Measurements from ENCODE around the gene PML.

Gene PML, protein sequence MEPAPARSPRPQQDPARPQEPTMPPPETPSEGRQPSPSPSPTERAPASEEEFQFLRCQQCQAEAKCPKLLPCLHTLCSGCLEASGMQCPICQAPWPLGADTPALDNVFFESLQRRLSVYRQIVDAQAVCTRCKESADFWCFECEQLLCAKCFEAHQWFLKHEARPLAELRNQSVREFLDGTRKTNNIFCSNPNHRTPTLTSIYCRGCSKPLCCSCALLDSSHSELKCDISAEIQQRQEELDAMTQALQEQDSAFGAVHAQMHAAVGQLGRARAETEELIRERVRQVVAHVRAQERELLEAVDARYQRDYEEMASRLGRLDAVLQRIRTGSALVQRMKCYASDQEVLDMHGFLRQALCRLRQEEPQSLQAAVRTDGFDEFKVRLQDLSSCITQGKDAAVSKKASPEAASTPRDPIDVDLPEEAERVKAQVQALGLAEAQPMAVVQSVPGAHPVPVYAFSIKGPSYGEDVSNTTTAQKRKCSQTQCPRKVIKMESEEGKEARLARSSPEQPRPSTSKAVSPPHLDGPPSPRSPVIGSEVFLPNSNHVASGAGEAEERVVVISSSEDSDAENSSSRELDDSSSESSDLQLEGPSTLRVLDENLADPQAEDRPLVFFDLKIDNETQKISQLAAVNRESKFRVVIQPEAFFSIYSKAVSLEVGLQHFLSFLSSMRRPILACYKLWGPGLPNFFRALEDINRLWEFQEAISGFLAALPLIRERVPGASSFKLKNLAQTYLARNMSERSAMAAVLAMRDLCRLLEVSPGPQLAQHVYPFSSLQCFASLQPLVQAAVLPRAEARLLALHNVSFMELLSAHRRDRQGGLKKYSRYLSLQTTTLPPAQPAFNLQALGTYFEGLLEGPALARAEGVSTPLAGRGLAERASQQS

GRCh38 chr15:73994413-73994883, at the start of gene PML:
PML (plus strand) TSS chr15:73994716; CDS start chr15:73994813, 97 bp downstream.
- DNase-seq (ENCODE audit: low read depth) = peak; percentile 92

DNA sequence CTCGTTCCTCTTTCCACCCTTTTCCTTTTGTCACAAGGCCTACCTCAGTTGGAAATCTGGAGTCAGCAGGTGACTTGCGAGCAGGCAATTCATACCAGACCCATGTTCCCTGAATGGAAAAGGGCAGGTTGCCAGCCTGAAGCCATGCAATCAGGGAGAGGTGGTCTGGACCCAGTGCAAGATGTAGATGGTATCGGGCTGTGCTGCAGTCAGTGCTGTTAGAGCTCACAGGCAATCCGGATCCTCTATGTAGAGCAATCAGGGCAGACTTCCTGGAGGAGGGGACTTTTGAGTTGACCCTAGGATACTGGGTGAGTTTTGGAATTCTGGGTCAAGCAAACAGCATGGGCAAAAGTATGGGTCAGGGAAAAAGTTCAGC, 49.4 kb upstream of the PML start:
- DNase-seq (ENCODE audit: low read depth) = no peak

DNA sequence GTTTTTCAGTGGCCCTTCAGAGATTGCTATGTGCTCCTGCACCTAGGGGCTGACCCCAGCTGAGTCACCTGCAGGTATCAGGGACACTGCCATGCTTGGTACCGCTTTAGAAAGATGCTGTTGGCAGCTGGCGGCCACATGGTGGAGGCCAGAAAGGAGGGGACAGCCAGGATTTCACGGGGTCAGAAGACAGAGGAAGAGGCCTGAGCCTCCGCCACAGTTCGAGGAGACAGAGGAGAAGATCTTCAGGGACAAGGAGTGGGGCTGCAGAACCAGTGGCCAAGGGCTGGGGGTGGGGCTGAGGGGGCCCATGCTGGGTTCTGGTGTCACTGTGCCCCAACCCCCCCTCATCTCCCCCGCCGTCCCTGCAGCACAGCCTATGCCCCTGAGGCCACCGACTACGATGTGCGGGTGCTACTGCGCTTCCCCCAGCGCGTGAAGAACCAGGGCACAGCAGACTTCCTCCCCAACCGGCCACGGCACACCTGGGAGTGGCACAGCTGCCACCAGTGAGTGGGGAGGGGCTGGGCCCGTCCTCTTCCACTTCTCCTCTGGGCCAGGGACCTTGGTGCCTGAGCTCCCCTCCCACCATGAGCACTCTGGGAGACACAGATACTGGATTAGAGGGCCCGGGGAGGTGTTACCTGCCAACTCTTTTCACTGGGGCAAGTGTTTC, 48.3 kb upstream of the PML start:
- DNase-seq (ENCODE audit: low read depth) = no peak

DNA sequence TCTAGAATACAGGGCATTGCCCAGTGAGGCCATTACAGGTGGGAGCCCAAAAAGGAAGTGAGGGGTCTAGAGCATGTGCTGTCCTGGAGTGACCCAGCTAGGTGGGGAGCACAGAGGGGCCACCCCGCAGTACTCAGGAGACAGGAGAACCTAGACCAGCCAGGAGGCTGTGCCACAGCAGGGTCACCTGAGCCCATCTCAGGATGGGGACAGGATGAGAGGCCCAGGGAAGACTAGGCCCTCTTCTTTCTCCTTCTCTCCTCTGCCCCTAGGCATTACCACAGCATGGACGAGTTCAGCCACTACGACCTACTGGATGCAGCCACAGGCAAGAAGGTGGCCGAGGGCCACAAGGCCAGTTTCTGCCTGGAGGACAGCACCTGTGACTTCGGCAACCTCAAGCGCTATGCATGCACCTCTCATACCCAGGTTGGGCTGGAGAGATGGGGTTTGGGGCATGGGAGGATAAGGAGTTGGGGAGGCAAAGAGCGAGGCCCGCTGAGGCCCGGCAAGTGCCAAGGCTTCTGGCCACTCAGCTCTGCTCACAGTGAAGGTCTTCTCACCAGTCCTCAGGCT, 47.6 kb upstream of the PML start:
- no peak for DNase-seq (ENCODE audit: low read depth)

- no peak for DNase-seq (ENCODE audit: low read depth)
Observed at GRCh38 chr15:73947651-73948050, 46.9 kb upstream of the PML start.

DNA sequence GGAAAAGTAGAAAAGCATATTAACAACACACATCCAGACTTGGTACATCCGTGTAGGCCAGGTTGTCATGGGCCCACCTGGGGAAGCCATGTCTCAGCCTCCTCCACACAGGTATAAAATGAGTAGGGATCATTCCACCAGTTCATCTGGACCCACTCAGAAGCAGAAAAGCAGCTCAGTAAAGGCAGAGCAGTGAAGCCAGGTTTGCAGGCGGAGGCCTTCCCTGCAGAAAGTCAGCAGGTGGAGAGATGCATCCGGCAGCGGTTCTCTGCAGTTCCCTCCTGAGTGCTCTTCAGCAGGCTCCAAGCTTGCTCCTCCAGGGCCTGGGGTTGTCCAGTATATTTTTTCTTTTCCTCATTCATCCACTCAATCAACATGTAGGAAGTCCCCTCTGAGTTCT, 46.1 kb upstream of the PML start:
- DNase-seq (ENCODE audit: low read depth) = no peak

- no peak for DNase-seq (ENCODE audit: low read depth)
Observed at GRCh38 chr15:73948982-73949381, 45.5 kb upstream of the PML start.

GRCh38 chr15:73949496-73949895, 45.0 kb upstream of the PML start:
- DNase-seq (ENCODE audit: low read depth) = no peak

DNA sequence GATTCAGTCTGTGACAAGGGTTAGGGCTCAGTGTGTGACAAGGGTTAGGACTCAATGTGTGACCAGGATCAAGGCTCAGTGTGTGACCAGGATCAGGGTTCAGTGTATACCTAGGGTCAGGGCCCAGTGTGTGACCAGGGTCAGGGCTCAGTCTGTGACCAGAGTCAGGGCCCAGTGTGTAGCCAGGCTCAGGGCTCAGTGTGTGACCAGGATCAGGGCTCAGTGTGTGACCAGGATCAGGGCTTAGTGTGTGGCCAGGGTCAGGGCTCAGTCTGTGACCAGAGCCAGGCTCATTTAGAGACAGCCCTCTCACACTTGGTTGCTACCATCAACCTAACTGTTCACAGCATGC, 44.1 kb upstream of the PML start:
- DNase-seq (ENCODE audit: low read depth) = no peak

DNA sequence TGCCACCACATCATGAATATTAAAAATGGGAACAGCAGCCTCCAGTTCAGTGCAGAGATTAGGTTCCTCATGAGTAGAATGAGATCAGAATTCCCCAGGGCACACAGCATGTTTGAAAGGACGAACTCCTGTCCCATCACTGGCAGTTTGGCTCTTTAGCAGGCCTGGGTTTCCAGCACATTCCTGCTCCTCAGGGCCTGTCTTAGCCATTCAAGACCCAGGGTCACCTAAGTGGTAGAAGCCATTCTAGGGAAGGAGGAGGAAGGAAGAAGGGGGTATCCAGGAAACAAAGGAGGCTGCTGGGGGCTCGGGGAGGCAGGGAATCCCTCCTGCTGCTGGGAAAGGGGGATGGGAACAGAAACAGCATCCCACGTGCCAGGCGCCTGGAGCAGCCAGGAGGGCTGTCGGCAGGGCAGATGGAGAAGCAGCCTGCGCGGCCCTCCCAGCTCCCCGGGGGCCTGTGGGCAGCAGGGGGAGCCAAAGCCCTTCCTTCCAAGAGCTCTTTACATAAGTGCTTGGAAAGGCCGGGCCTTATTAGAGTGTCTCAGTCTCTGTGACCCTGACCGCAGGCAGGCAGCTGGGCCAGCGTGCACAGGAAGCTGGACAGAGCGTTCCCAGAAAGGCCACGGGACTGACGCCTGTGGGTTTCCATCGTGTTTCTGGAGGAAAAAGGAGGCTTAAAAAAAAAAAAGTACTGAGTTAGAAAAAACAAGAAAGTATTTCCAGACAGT, 43.5 kb upstream of the PML start:
- DNase-seq (ENCODE audit: low read depth) = peak; percentile 93

DNA sequence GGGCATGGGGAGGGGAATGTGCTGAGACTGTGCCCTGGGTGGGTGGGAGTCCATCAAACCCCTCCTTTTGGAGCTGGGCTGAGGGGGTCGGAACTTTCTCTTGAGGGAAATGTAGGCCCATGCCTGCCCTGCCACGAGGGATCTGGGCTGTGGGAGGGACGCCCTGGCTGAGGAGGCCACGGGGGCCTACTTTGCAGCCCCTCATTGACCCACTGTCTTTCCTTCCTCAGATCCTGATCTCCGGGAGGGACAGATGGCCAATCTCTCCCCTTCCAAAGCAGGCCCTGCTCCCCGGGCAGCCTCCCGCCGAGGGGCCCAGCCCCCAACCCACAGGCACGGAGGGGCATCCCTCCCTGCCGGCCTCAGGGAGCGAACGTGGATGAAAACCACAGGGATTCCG, 42.9 kb upstream of the PML start:
- no peak for DNase-seq (ENCODE audit: low read depth)

DNA sequence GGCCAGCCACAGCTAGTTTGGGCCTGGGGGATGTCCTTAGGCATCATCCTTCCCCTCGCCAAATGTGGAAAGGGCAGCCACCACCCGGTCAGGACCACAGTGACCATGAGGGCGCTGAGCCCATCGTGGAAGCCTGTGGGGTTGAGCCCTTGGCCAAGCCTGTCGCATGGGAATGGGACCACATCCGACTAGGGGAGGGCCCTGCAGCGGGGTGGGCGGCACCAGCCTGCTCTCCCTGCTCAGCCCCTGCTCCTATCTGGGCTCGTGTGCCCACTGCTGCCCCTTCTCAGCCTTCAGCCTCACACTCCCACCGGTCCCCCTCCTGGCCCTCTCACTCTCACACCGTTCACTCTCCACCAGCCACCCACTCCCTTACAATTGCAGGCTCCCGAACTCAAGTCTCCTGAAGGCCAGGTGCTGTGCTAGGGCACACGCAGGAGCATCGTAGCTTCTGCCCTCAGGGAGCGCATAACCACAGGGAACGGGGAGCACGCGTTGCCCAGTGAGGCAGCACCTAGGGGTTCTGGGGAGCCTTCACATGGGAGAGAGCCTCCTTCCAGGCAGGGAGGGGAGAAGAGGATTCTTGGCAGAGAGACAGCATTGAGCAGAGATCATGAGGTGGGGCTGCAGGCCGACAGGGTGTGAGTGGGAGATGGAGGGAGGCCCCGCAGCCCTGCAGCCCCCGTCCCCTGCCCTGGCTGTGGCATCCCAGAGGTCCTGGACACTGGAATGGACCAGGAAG, 42.2 kb upstream of the PML start:
- DNase-seq (ENCODE audit: low read depth) = no peak

GRCh38 chr15:73952913-73953750, 41.4 kb upstream of the PML start:
- DNase-seq (ENCODE audit: low read depth) = no peak

DNA sequence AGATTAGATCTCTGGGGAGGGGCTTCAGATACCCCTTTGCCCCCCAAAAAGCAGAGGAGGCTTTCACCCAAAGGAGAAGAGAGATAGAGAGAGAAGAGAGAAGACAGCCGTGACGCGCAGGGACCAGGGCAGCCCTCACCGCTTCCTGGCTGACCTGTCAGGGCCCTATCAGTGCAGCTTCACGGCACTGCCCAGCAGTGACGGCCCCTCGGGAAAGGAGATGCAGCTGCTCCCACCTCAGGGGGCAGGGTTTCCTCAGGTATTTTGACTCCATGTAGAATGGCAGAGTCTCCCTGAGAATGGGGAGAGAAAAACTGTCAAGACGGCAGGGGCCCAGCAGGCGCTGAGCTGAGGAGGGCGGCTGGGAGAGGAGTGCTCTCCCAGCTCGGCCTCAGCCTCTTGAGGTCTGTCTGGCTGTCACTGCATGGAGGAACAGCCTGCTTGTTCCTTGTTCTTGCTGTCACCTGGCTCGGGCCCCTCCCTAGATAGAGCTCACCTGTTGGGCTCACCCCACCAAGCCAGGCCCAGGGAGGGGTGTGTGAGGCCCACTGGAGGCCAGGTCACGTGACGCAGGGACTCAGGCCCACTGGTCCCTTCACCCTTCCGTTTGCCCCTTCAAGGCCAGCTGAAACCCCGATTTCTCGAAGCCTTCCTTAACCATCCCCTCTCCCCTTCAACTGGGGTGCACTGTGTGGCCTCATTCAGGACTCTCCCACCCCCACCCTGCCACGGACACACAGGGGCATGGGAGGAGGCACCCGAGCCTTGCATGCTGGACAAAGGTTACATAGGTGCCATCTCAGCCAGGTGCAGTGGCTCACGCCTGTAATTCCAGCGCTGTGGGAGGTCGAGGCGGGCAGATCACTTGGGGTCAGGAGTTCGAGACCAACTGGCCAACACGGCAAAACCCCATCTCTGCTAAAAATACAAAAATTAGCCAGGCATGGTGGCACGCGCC, 40.0 kb upstream of the PML start:
- no peak for DNase-seq (ENCODE audit: low read depth)

DNA sequence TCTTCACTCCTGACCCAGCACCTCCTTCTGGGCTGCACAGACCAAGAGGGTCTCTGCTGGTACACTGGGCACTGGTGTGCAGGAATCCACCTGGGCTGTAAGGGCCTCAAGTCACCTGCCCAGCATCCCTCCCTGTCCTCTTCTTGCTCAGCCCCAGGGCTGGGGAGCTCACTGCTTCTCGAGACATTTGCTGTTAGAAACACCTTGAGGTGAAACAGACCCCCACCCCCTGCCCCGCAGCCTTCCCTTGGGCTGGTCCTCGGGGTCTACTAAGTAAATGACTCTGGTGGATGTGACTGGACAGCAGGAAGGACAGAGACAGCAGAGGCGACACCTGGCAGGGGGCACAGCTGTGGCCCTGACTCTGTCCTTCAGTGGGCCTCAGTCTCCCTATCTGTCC, 39.2 kb upstream of the PML start:
- no peak for DNase-seq (ENCODE audit: low read depth)

GRCh38 chr15:73955861-73956742, 38.4 kb upstream of the PML start:
- no peak for DNase-seq (ENCODE audit: low read depth)

GRCh38 chr15:73956743-73957135, 37.8 kb upstream of the PML start:
- peak; percentile 65 for DNase-seq (ENCODE audit: low read depth)

DNA sequence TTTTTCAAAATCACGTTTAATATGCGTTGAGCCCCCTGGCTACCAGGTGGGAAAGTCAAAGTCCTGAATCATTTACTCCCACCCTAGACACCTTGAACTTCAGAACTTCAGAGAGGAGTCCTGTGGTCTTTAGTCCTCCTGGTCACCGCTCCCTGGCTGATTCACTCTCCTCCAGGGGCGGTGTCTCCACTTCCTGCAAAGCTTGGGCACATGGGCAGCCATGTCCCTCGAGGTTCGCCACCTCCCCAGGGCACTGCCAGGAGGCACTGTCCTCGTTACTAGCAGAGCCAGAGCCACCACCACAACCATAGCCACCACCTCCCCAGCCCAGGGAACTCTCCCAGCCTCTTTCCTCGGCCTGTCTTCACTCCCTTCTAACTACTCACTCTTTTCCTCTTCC, 37.2 kb upstream of the PML start:
- no peak for DNase-seq (ENCODE audit: low read depth)
